Right lobe of liver (tissue), 6 donors: ENCODE measurements around the gene TEX35. TPM values are rescaled to one million over a fixed set of nuclear protein-coding genes. Genes with fewer than 3 reads are reported as not detected.

Source experiments
- ATAC-seq, 4 donors: fragments of 200-7000 bp; cut with Tn5 transposase; one replicate each; pipeline ENCODE4 v1.9.1; 2020; ENCODE audit warnings: mild to moderate bottlenecking in 4 of 4, moderate library complexity in 4 of 4
- DNase-seq, 3 donors: peaks; one replicate each; pipeline ENCODE4 v3.0.0-alpha.2; 2020
- H3K27ac ChIP-seq, 3 donors: fragments of 200-600 bp; one replicate each; pipeline ENCODE4 v1.8.0; 2022
- H3K27me3 ChIP-seq, 2 donors: fragments of 200-600 bp; one replicate each; pipeline ENCODE4 v1.8.0; 2022
- H3K36me3 ChIP-seq, 4 donors: fragments of 200-600 bp; sonication (generic) in 1 of 4; one replicate each; pipeline versions ENCODE4 v1.5.1 to v1.8.0; 2017 to 2022; ENCODE audit warnings: control low read depth in 1 of 4
- H3K4me1 ChIP-seq, 4 donors: fragments of 200-600 bp; sonication (generic) in 1 of 4; one replicate each; pipeline versions ENCODE4 v1.5.1 to v1.8.0; 2017 to 2022; ENCODE audit warnings: control low read depth in 1 of 4
- H3K4me3 ChIP-seq, 3 donors: fragments of 200-600 bp; one replicate each; pipeline ENCODE4 v1.8.0; 2022
- H3K9me3 ChIP-seq, 4 donors: fragments of 200-600 bp; sonication (generic) in 1 of 4; one replicate each; pipeline versions ENCODE4 v1.5.1 to v1.8.0; 2017 to 2022; ENCODE audit warnings: control low read depth in 1 of 4
- POLR2A ChIP-seq: fragments of 450-650 bp; IDR thresholded peaks from one replicate; pipeline ENCODE4 v1.6.1; 2017; ENCODE audit warnings: antibody characterized with exemption, mild to moderate bottlenecking
- WGBS: methylation state at CpG from one replicate; pipeline ENCODE4 v1.1.6; 2018; ENCODE audit warnings: low coverage, low lambda C conversion rate; ENCODE audit not compliant: insufficient coverage; ENCODE audit errors: missing lambda C conversion rate; 5-methylcytosine and 5-hydroxymethylcytosine counted together
- intact Hi-C, 2 donors: fragments of 100-400 bp; cut with DNase I; formaldehyde crosslinking; loops; one replicate each; pipeline versions ENCODE4 v1.11.2 to v1.14.1; 2022
- total RNA-seq, 6 experiments: library from RNA; depleted of rRNA in 2 of 6; stranded (reverse); fragments of >200 nt in 2 of 6; fragmentation: NEBNext Ultra II Directional in 3 of 6; extraction: Animal tissue kit (Norgen Biotek cat#: 25700) in 3 of 6; gene quantifications; one replicate each; pipeline versions ENCODE4 v1.1.0 to v1.2.4, GENCODE V29; 2016 to 2023
- TF ChIP-seq, protein P1 (sequence below), 4 donors: fragments of 200-600 bp in 3 of 4; fragments of 450-650 bp in 1 of 4; IDR thresholded peaks; one replicate each; pipeline versions ENCODE4 v1.5.1 to v1.8.0; 2016 to 2022; ENCODE audit warnings: antibody characterized with exemption in 4 of 4, mild to moderate bottlenecking in 2 of 4
- donor health status: DM: no; HTN: yes; CAD: no.
- donor health status: DM: no; HTN: no; CAD: no.
- donor health status: DM: no; HTN: no; CAD: no.
- donor health status: DM: no; HTN: yes; CAD: no.
- donor health status: DM: no; HTN: yes; CAD: no.

The TEX35 gene
- total RNA-seq, 6 experiments from 2014 or later = not detected

DNA sequence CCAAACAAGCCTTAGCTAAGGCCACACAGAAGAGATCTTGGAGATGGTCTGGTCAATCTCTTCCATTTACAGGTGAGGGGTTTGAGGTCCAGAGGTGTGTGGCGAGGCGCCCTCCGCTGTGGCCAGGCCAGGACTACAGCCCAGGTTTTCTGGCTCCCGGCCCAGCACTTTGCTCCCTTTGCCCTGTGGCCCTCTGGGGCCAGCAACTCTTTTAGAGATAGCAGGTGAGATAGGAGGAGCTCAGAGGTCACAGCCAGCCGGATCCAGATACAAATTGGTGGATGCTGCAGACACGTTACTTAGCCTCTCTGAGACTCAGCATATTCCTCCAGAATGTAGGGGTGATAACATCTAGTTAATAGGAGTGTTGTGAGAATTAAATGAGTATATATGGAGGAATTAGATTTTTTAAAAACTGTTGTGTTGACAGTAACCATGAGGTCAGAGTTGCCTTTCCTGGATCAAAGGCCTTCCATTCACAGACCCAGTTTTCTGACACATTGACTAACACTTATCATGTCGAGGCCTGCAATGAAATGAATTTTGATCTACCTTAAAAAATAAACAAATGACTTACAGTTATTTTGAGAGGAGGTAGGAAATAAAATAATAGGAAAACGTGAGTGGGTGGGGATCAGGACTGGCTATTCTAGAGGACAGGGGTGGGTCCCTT lies 16.6 kb downstream of the TEX35 start:
- no peak overlapping the region for H3K27ac ChIP-seq
- H3K36me3 ChIP-seq = no peaks in the 10 kb centered on the region
- 36% methylated on average over 5 of the region's 8 CpGs for WGBS
- ATAC-seq (peak; percentile 89 to 94 (median 90)), DNase-seq (peak; percentile 87 to 91 (median 91))
- H3K4me1 ChIP-seq = peaks cover 0 to 13% (median 2%) of the 10 kb centered on the region in 4 donors
- TF ChIP-seq POLR2A = no peak
- TF ChIP-seq, protein P1, sequence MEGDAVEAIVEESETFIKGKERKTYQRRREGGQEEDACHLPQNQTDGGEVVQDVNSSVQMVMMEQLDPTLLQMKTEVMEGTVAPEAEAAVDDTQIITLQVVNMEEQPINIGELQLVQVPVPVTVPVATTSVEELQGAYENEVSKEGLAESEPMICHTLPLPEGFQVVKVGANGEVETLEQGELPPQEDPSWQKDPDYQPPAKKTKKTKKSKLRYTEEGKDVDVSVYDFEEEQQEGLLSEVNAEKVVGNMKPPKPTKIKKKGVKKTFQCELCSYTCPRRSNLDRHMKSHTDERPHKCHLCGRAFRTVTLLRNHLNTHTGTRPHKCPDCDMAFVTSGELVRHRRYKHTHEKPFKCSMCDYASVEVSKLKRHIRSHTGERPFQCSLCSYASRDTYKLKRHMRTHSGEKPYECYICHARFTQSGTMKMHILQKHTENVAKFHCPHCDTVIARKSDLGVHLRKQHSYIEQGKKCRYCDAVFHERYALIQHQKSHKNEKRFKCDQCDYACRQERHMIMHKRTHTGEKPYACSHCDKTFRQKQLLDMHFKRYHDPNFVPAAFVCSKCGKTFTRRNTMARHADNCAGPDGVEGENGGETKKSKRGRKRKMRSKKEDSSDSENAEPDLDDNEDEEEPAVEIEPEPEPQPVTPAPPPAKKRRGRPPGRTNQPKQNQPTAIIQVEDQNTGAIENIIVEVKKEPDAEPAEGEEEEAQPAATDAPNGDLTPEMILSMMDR (IDR thresholded peaks at IDR 0.05) = peak in 3 of 4 donors; percentile 17 to 43 (median 32)
- H3K9me3 ChIP-seq = no peaks in the 10 kb centered on the region
- no peaks in the 10 kb centered on the region for H3K27me3 ChIP-seq
- no peak overlapping the region for H3K4me3 ChIP-seq
- intact Hi-C loops = no loop called here

DNA sequence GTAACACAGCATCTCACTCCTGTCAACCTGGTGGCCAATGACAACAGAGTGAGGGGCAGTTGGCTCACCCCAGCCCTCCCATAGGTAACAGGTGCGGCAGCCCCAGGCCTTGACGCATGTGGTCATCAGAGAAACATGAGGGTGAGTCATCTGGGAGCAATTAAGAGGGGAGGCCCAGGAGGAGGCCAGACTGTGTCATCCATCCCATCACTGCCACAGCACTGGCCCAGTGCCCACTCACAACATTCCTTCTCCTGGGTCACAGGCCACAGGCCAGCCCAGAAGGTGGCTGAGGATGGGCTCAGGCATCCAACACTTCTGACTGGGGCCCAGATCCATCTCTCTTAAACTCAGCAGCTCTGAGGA lies 17.1 kb downstream of the TEX35 start:
- ATAC-seq (peak in 1 of 4 donors; percentile 60), DNase-seq (peak in 2 of 3 donors; percentile 41 to 68)
- TF ChIP-seq POLR2A = no peak
- TF ChIP-seq, protein P1 (IDR thresholded peaks at IDR 0.05) = no peak
- H3K4me3 ChIP-seq = no peak overlapping the region
- H3K36me3 ChIP-seq = no peaks in the 10 kb centered on the region
- peak overlapping the region in 1 of 3 donors; percentile 15 for H3K27ac ChIP-seq
- WGBS = no CpG with 5 or more reads among the region's 2 CpGs
- H3K27me3 ChIP-seq = no peaks in the 10 kb centered on the region
- H3K9me3 ChIP-seq = no peaks in the 10 kb centered on the region
- H3K4me1 ChIP-seq = peaks cover 0 to 13% (median 2%) of the 10 kb centered on the region in 4 donors
- intact Hi-C loops = no loop called here

DNA sequence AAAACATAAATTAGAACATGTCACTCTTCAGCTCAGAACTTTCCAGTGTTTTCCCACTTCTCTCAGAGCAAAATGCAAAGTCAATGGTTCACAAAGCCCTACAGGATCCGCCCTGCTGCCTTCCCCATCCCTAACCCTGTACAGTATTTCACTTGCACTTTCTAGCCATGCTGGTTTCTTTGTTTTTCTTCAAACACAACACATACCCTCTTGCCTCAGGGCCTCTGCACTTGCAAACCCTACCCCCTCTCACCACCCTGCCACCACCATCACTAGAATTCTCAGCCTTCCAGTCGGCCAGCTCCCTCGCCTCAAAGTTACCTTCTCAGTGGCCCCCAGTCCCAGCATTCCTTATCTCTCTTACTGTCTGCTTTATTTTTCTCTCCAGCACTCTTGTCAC lies 17.6 kb downstream of the TEX35 start:
- TF ChIP-seq, protein P1 (IDR thresholded peaks at IDR 0.05) = no peak
- TF ChIP-seq POLR2A = no peak
- peaks cover 0 to 13% (median 2%) of the 10 kb centered on the region in 4 donors for H3K4me1 ChIP-seq
- no peak for ATAC-seq
- intact Hi-C loops = no loop called here
- peak in 1 of 3 donors; percentile 20 for DNase-seq
- H3K27ac ChIP-seq = no peak overlapping the region
- no peak overlapping the region for H3K4me3 ChIP-seq
- no peaks in the 10 kb centered on the region for H3K36me3 ChIP-seq
- H3K9me3 ChIP-seq = no peaks in the 10 kb centered on the region
- H3K27me3 ChIP-seq = no peaks in the 10 kb centered on the region
- WGBS = 58% methylated on average over 2 of the region's 3 CpGs

DNA sequence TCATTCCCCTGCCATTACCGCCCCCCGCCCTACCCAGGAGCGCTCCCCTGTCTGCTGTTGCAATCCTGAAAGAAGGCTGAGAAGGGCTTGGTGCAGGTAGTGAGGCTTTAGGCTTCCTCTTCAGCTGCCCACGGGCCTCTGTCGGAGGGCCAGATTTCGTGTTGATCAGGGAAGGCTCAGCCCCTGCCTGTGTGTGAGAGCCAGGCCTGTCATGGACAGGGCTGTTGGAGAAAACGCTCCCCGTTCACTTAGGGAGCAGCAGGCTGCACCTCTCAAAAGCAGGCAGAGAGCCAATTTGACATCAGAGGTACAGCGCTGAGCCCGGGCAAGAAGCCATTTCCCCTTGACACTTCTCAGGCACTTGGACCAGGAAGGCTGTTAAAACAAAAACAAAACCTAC lies 19.0 kb downstream of the TEX35 start:
- intact Hi-C loops = no loop called here

More for the DNA sequence above, 19.0 kb downstream of the TEX35 start:
- TF ChIP-seq POLR2A = no peak
- TF ChIP-seq, protein P1 (IDR thresholded peaks at IDR 0.05) = no peak
- DNase-seq (no peak), ATAC-seq (no peak)
- Histone ChIP-seq H3K9me3 (no peaks in the 10 kb centered on the region), H3K27ac (no peak overlapping the region), H3K4me3 (no peak overlapping the region), H3K27me3 (no peaks in the 10 kb centered on the region), H3K4me1 (peaks cover 0 to 13% (median 6%) of the 10 kb centered on the region in 4 donors), H3K36me3 (no peaks in the 10 kb centered on the region)
- WGBS = 0% methylated on average over 2 of the region's 10 CpGs
